ENCODE data around the gene AOPEP.

AOPEP gene

DNA sequence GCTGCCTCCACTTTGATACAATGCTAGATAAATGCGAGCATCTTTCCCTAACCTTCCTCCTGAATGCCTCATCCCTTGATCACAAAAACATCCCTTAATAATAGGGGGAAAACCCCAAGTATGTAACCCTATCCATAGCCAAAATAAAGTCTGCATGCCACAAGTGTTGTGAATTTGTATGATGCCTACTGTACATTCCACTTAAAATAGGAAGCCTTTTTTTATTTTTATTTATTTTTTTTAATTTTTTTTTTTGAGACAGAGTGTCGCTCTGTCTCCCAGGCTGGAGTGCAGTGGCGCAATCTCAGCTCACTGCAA lies 207.0 kb downstream of the AOPEP start:
- Histone ChIP-seq H3K79me2 (ENCODE audit: insufficient read depth, low read length) (no peaks in the 10 kb centered on the region), H3K4me1 (ENCODE audit: insufficient read depth, low read length, poor library complexity, severe bottlenecking) (peaks cover 4% of the 10 kb centered on the region), H3F3A (ENCODE audit: low read depth) (no peaks in the 10 kb centered on the region), H3K9ac (ENCODE audit: low read depth, low read length, poor library complexity, severe bottlenecking) (no peak overlapping the region), H3K36me3 (ENCODE audit: insufficient read depth, low read length) (no peaks in the 10 kb centered on the region), H2AFZ (ENCODE audit: low read length) (no peak overlapping the region), H3K9me2 (replicated peaks; ENCODE audit: low read depth, low read length) (no peaks in the 10 kb centered on the region), H3K9me3 (ENCODE audit: insufficient read depth, low read depth, low read length) (no peaks in the 10 kb centered on the region), H3K4me3 (ENCODE audit: low read length, poor library complexity, severe bottlenecking) (no peak overlapping the region), H3K27me3 (ENCODE audit: insufficient read depth, low read length, poor library complexity, severe bottlenecking) (no peaks in the 10 kb centered on the region), H3K4me2 (ENCODE audit: low read depth, low read length, poor library complexity, severe bottlenecking) (no peak overlapping the region), H4K20me1 (ENCODE audit: insufficient read depth, low read length, poor library complexity, severe bottlenecking) (no peaks in the 10 kb centered on the region)
- TF ChIP-seq, protein P1, sequence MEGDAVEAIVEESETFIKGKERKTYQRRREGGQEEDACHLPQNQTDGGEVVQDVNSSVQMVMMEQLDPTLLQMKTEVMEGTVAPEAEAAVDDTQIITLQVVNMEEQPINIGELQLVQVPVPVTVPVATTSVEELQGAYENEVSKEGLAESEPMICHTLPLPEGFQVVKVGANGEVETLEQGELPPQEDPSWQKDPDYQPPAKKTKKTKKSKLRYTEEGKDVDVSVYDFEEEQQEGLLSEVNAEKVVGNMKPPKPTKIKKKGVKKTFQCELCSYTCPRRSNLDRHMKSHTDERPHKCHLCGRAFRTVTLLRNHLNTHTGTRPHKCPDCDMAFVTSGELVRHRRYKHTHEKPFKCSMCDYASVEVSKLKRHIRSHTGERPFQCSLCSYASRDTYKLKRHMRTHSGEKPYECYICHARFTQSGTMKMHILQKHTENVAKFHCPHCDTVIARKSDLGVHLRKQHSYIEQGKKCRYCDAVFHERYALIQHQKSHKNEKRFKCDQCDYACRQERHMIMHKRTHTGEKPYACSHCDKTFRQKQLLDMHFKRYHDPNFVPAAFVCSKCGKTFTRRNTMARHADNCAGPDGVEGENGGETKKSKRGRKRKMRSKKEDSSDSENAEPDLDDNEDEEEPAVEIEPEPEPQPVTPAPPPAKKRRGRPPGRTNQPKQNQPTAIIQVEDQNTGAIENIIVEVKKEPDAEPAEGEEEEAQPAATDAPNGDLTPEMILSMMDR (conservative IDR thresholded peaks at IDR 0.05; ENCODE audit: low read length) = no peak
- TF ChIP-seq EZH2phosphoT487 (IDR thresholded peaks at IDR 0.05; ENCODE audit: borderline replicate concordance) = no peak

DNA sequence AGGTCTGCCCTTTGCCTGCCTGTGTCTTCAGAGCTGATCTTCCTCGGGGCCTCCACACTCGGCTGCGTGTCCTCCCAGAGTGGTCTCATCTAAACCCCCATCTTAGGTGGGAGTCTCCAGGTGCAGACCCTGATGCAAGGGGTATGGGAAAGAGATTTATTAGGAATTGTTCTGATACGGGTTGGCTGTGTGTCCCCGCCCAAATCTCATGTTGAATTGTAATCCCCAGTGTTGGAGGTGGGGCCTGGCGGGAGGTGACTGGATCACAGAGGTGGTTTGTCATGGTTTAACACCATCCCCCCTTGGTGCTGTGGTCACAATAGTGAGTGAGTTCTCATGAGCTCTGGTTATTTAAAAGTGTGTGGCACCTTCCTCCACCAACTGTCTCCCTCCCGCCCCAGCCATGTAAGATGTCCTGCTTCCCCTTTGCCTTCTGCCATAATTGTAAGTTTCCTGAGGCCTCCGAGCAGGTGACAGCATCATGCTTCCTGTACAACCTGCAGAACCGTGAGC lies 208.4 kb downstream of the AOPEP start:
- H3K4me1 ChIP-seq (ENCODE audit: insufficient read depth, low read length, poor library complexity, severe bottlenecking) = peaks cover 4% of the 10 kb centered on the region
- no peak for TF ChIP-seq EZH2phosphoT487 (IDR thresholded peaks at IDR 0.05; ENCODE audit: borderline replicate concordance)
- TF ChIP-seq, protein P1 (conservative IDR thresholded peaks at IDR 0.05; ENCODE audit: low read length) = no peak
- H3K36me3 ChIP-seq (ENCODE audit: insufficient read depth, low read length) = no peaks in the 10 kb centered on the region
- H3K9ac ChIP-seq (ENCODE audit: low read depth, low read length, poor library complexity, severe bottlenecking) = no peak overlapping the region
- no peaks in the 10 kb centered on the region for H3K79me2 ChIP-seq (ENCODE audit: insufficient read depth, low read length)
- H3F3A ChIP-seq (ENCODE audit: low read depth) = no peaks in the 10 kb centered on the region
- H2AFZ ChIP-seq (ENCODE audit: low read length) = no peak overlapping the region
- no peaks in the 10 kb centered on the region for H3K27me3 ChIP-seq (ENCODE audit: insufficient read depth, low read length, poor library complexity, severe bottlenecking)
- no peak overlapping the region for H3K4me2 ChIP-seq (ENCODE audit: low read depth, low read length, poor library complexity, severe bottlenecking)
- H3K9me2 ChIP-seq (replicated peaks; ENCODE audit: low read depth, low read length) = no peaks in the 10 kb centered on the region
- no peaks in the 10 kb centered on the region for H3K9me3 ChIP-seq (ENCODE audit: insufficient read depth, low read depth, low read length)
- no peak overlapping the region for H3K4me3 ChIP-seq (ENCODE audit: low read length, poor library complexity, severe bottlenecking)
- no peaks in the 10 kb centered on the region for H4K20me1 ChIP-seq (ENCODE audit: insufficient read depth, low read length, poor library complexity, severe bottlenecking)

DNA sequence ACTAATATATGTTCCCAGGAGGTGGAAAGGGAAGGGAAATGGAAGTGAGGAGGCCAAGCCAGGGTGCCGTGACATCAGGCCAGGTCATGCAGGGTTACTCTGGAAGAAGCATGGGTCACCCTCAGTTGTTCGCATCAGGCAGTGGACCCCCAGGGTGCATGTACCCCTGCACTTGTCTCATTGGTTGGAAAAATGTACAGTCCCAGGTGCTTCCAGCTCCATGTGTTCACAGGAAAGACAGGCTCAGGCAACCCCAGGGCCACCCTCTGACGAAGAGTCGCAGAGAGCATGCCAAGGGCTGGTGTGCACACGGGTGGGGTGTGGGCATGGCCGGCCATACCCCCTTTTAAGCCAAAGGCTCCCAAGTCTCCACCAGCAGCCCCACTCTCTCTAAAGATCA lies 208.9 kb downstream of the AOPEP start:
- no peak overlapping the region for H3K4me3 ChIP-seq (ENCODE audit: low read length, poor library complexity, severe bottlenecking)
- TF ChIP-seq, protein P1 (conservative IDR thresholded peaks at IDR 0.05; ENCODE audit: low read length) = no peak
- no peak for TF ChIP-seq EZH2phosphoT487 (IDR thresholded peaks at IDR 0.05; ENCODE audit: borderline replicate concordance)
- H2AFZ ChIP-seq (ENCODE audit: low read length) = no peak overlapping the region
- H3K27me3 ChIP-seq (ENCODE audit: insufficient read depth, low read length, poor library complexity, severe bottlenecking) = no peaks in the 10 kb centered on the region
- H3K9ac ChIP-seq (ENCODE audit: low read depth, low read length, poor library complexity, severe bottlenecking) = no peak overlapping the region
- peaks cover 4% of the 10 kb centered on the region for H3K4me1 ChIP-seq (ENCODE audit: insufficient read depth, low read length, poor library complexity, severe bottlenecking)
- no peaks in the 10 kb centered on the region for H3K36me3 ChIP-seq (ENCODE audit: insufficient read depth, low read length)
- H3F3A ChIP-seq (ENCODE audit: low read depth) = no peaks in the 10 kb centered on the region
- no peaks in the 10 kb centered on the region for H3K79me2 ChIP-seq (ENCODE audit: insufficient read depth, low read length)
- H3K9me2 ChIP-seq (replicated peaks; ENCODE audit: low read depth, low read length) = no peaks in the 10 kb centered on the region
- no peaks in the 10 kb centered on the region for H3K9me3 ChIP-seq (ENCODE audit: insufficient read depth, low read depth, low read length)
- no peak overlapping the region for H3K4me2 ChIP-seq (ENCODE audit: low read depth, low read length, poor library complexity, severe bottlenecking)
- no peaks in the 10 kb centered on the region for H4K20me1 ChIP-seq (ENCODE audit: insufficient read depth, low read length, poor library complexity, severe bottlenecking)
